IPS DF 6.9 (cell line): Measurements from ENCODE around the gene CEACAM6.

ENCODE experiments used
- DNase-seq: peaks from one replicate; pipeline ENCODE4 v3.0.0-alpha.2; 2013; ENCODE audit warnings: low read depth, low spot score
- H3K27ac ChIP-seq: one replicate; pipeline ENCODE4 v1.5.1; 2013; ENCODE audit warnings: low read length, control low read depth
- H3K27me3 ChIP-seq: 2 replicates; pipeline ENCODE4 v1.6.1; 2013; ENCODE audit warnings: mild to moderate bottlenecking, low read length; ENCODE audit not compliant: control insufficient read depth, insufficient read depth
- H3K36me3 ChIP-seq: 2 replicates; pipeline ENCODE4 v1.6.1; 2013; ENCODE audit warnings: low read length; ENCODE audit not compliant: control insufficient read depth, insufficient read depth
- H3K4me1 ChIP-seq: 2 replicates; pipeline ENCODE4 v1.6.1; 2013; ENCODE audit warnings: low read length; ENCODE audit not compliant: control insufficient read depth, insufficient read depth
- H3K4me3 ChIP-seq: 2 replicates; pipeline ENCODE4 v1.5.1; 2013; ENCODE audit warnings: mild to moderate bottlenecking, low read length
- H3K9me3 ChIP-seq: 2 replicates; pipeline ENCODE4 v1.6.1; 2013; ENCODE audit warnings: low read length, inconsistent platforms; ENCODE audit not compliant: control insufficient read depth, insufficient read depth
- WGBS: extraction: QIAGEN DNeasy Blood & Tissue Kit; methylation state at CpG from one replicate; pipeline ENCODE4 v1.1.7; 2013; ENCODE audit warnings: mixed read lengths, missing lambda C conversion rate; ENCODE audit not compliant: insufficient read length, insufficient coverage; 5-methylcytosine and 5-hydroxymethylcytosine counted together

Gene CEACAM6

GRCh38 chr19:41792513-41793413 lies 37.4 kb downstream of the CEACAM6 start:
- Histone ChIP-seq H3K36me3 (no peaks in the 10 kb centered on the region), H3K9me3 (no peaks in the 10 kb centered on the region), H3K4me3 (no peak overlapping the region), H3K27ac (no peak overlapping the region), H3K4me1 (no peaks in the 10 kb centered on the region), H3K27me3 (no peaks in the 10 kb centered on the region)
- WGBS: no CpG with 5 or more reads among the region's 22 CpGs
- DNase-seq: peak; percentile 64

GRCh38 chr19:41793414-41793727 lies 38.0 kb downstream of the CEACAM6 start:
- H3K27me3 ChIP-seq: no peaks in the 10 kb centered on the region
- H3K9me3 ChIP-seq: no peaks in the 10 kb centered on the region
- no peak for DNase-seq
- no peaks in the 10 kb centered on the region for H3K4me1 ChIP-seq
- no peaks in the 10 kb centered on the region for H3K36me3 ChIP-seq
- H3K4me3 ChIP-seq: no peak overlapping the region
- no CpG with 5 or more reads among the region's 1 CpG for WGBS
- no peak overlapping the region for H3K27ac ChIP-seq

- no peaks in the 10 kb centered on the region for H3K27me3 ChIP-seq
- no peak overlapping the region for H3K27ac ChIP-seq
- no peaks in the 10 kb centered on the region for H3K4me1 ChIP-seq
- H3K9me3 ChIP-seq: no peaks in the 10 kb centered on the region
- no CpG with 5 or more reads among the region's 5 CpGs for WGBS
- no peaks in the 10 kb centered on the region for H3K36me3 ChIP-seq
- peak; percentile 48 for DNase-seq
- no peak overlapping the region for H3K4me3 ChIP-seq
Observed at GRCh38 chr19:41795031-41795461, 39.7 kb downstream of the CEACAM6 start.

GRCh38 chr19:41796362-41796761 lies 41.0 kb downstream of the CEACAM6 start, which contains the start of gene CEACAM3:
CEACAM3 (plus strand) TSS chr19:41796587; CDS start chr19:41796678, 91 bp downstream.
- no peak for DNase-seq
- Histone ChIP-seq H3K36me3 (no peaks in the 10 kb centered on the region), H3K4me1 (no peaks in the 10 kb centered on the region), H3K4me3 (no peak within 1 kb of the TSS), H3K27ac (no peak within 1 kb of the TSS), H3K9me3 (no peaks in the 10 kb centered on the region), H3K27me3 (no peaks in the 10 kb centered on the region)

- no peak overlapping the region for H3K4me3 ChIP-seq
- no peaks in the 10 kb centered on the region for H3K4me1 ChIP-seq
- H3K36me3 ChIP-seq: no peaks in the 10 kb centered on the region
- no CpG with 5 or more reads among the region's 1 CpG for WGBS
- H3K9me3 ChIP-seq: no peaks in the 10 kb centered on the region
- H3K27ac ChIP-seq: no peak overlapping the region
- DNase-seq: no peak
- no peaks in the 10 kb centered on the region for H3K27me3 ChIP-seq
Observed at GRCh38 chr19:41796901-41797300, 41.6 kb downstream of the CEACAM6 start.

GRCh38 chr19:41799444-41800000 lies 44.2 kb downstream of the CEACAM6 start:
- H3K36me3 ChIP-seq: no peaks in the 10 kb centered on the region
- no peak overlapping the region for H3K27ac ChIP-seq
- H3K9me3 ChIP-seq: no peaks in the 10 kb centered on the region
- no peaks in the 10 kb centered on the region for H3K4me1 ChIP-seq
- no CpG with 5 or more reads among the region's 9 CpGs for WGBS
- H3K27me3 ChIP-seq: no peaks in the 10 kb centered on the region
- DNase-seq: no peak
- no peak overlapping the region for H3K4me3 ChIP-seq

- no peaks in the 10 kb centered on the region for H3K4me1 ChIP-seq
- no peaks in the 10 kb centered on the region for H3K27me3 ChIP-seq
- H3K36me3 ChIP-seq: no peaks in the 10 kb centered on the region
- H3K4me3 ChIP-seq: no peak overlapping the region
- H3K27ac ChIP-seq: no peak overlapping the region
- WGBS: no CpG with 5 or more reads among the region's 4 CpGs
- DNase-seq: no peak
- no peaks in the 10 kb centered on the region for H3K9me3 ChIP-seq
Observed at GRCh38 chr19:41801031-41801430, 45.7 kb downstream of the CEACAM6 start.

- Histone ChIP-seq H3K36me3 (no peaks in the 10 kb centered on the region), H3K4me1 (no peaks in the 10 kb centered on the region), H3K4me3 (no peak overlapping the region), H3K9me3 (no peaks in the 10 kb centered on the region), H3K27me3 (no peaks in the 10 kb centered on the region), H3K27ac (no peak overlapping the region)
- WGBS: no CpG with 5 or more reads among the region's 2 CpGs
- no peak for DNase-seq
Observed at GRCh38 chr19:41801792-41802211, 46.5 kb downstream of the CEACAM6 start.

GRCh38 chr19:41802770-41803169 lies 47.4 kb downstream of the CEACAM6 start:
- no peak for DNase-seq
- H3K36me3 ChIP-seq: no peaks in the 10 kb centered on the region
- WGBS: no CpG with 5 or more reads among the region's 2 CpGs
- no peaks in the 10 kb centered on the region for H3K9me3 ChIP-seq
- no peaks in the 10 kb centered on the region for H3K27me3 ChIP-seq
- no peaks in the 10 kb centered on the region for H3K4me1 ChIP-seq
- no peak overlapping the region for H3K27ac ChIP-seq
- H3K4me3 ChIP-seq: no peak overlapping the region

- Histone ChIP-seq H3K4me1 (no peaks in the 10 kb centered on the region), H3K36me3 (no peaks in the 10 kb centered on the region), H3K4me3 (no peak overlapping the region), H3K27me3 (no peaks in the 10 kb centered on the region), H3K9me3 (no peaks in the 10 kb centered on the region), H3K27ac (no peak overlapping the region)
- WGBS: no CpG with 5 or more reads among the region's 3 CpGs
- DNase-seq: no peak
Observed at GRCh38 chr19:41804336-41804735, 49.0 kb downstream of the CEACAM6 start.

- H3K4me1 ChIP-seq: no peaks in the 10 kb centered on the region
- DNase-seq: no peak
- H3K27ac ChIP-seq: no peak overlapping the region
- no CpG with 5 or more reads among the region's 3 CpGs for WGBS
- no peaks in the 10 kb centered on the region for H3K9me3 ChIP-seq
- H3K36me3 ChIP-seq: no peaks in the 10 kb centered on the region
- no peak overlapping the region for H3K4me3 ChIP-seq
- no peaks in the 10 kb centered on the region for H3K27me3 ChIP-seq
Observed at GRCh38 chr19:41807176-41807575, 51.8 kb downstream of the CEACAM6 start.
